Stimulated activated CD4-positive, alpha-beta T cell treated with anti-CD3 and anti-CD28 coated beads, Interleukin-15, amount 100 ng/mL, for 1 hour (primary cell): ENCODE results near the gene OTUD4.
"Not testable (repeated sequence)": the region's sequence is repeated elsewhere in the genome, so short reads cannot be mapped to it uniquely, and the experiment has no call there.

Source experiments
- DNase-seq, 2 donors: peaks; one replicate each; pipeline ENCODE4 v3.0.0-alpha.2; 2020; ENCODE audit warnings: low read depth in 1 of 2, low spot score in 1 of 2

Gene OTUD4, protein sequence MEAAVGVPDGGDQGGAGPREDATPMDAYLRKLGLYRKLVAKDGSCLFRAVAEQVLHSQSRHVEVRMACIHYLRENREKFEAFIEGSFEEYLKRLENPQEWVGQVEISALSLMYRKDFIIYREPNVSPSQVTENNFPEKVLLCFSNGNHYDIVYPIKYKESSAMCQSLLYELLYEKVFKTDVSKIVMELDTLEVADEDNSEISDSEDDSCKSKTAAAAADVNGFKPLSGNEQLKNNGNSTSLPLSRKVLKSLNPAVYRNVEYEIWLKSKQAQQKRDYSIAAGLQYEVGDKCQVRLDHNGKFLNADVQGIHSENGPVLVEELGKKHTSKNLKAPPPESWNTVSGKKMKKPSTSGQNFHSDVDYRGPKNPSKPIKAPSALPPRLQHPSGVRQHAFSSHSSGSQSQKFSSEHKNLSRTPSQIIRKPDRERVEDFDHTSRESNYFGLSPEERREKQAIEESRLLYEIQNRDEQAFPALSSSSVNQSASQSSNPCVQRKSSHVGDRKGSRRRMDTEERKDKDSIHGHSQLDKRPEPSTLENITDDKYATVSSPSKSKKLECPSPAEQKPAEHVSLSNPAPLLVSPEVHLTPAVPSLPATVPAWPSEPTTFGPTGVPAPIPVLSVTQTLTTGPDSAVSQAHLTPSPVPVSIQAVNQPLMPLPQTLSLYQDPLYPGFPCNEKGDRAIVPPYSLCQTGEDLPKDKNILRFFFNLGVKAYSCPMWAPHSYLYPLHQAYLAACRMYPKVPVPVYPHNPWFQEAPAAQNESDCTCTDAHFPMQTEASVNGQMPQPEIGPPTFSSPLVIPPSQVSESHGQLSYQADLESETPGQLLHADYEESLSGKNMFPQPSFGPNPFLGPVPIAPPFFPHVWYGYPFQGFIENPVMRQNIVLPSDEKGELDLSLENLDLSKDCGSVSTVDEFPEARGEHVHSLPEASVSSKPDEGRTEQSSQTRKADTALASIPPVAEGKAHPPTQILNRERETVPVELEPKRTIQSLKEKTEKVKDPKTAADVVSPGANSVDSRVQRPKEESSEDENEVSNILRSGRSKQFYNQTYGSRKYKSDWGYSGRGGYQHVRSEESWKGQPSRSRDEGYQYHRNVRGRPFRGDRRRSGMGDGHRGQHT

DNA sequence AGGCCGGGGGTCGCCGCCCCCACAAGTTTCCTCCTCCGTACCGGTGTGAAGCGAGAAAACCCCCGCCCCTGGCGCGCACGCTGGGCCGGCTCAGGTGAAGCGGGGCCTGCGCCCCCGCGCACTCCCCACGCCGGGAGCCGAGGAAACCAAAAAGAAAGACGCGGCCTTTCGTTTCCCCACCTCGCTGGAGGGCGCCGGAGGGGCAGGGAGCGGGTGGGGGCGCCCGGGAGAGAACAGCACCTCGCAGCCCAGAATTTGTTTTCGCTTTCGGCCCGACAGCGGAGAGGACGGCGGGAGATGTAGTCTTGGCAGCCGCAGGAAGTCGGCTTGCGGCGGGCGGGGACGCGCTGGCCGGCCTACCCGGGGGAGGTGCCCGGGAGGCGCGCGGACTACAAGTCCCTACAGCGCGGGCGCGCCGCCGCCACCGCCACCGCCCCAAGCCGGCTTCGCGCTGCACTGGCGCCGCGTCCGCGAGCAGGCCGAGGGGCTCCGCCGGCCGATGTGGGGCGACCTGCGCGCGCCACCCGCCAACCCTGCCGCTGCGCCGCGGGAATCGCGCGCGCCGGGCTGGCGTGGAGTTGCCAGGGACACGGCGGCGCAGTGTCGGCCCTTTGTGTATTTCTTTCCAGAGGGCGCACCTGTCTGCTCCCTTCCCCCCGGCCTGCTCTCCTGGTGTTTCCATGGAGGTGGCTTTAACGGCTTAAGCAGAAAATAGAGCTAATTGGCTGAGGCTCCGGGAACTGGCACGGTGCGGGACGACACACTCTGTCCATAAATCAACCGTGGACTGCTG lies at the start of gene OTUD4:
TSS of gene OTUD4 (minus strand) at position 292 of the 793 bp plus-strand sequence. CDS start 616 bp downstream, outside the sequence.
- DNase-seq = peak; percentile 89 to 91

DNA sequence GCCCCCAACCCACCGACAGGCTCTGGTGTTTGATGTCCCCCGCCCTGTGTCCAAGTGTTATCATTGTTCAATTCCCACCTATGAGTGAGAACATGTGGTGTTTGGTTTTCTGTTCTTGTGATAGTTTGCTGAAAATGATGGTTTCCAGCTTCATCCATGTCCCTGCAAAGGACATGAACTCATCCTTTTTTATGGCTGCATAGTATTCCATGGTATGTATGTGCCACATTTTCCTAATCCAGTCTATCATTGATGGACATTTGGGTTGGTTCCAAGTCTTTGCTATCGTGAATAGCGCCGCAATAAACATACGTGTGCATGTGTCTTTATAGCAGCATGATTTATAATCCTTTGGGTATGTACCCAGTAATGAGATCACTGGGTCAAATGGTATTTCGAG lies 42.8 kb upstream of the OTUD4 start:
- not testable (repeated sequence) for DNase-seq

DNA sequence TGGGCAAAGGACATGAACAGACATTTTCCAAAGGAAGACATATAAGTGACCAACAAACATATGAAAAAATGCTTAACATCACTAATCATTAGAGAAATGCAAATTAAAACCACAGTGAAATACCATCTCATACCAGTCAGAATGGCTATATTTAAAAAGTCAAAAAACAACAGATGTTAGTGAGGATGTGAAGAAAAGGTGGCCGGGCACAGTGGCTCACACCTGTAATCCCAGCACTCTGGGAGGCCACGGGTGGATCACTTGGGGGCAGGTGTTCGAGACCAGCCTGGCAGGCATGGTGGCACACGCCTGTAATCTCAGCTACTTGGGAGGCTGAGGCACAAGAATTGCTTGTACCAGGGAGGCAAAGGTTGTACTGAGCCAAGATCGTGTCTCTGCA lies 41.1 kb upstream of the OTUD4 start:
- DNase-seq = not testable (repeated sequence)

DNA sequence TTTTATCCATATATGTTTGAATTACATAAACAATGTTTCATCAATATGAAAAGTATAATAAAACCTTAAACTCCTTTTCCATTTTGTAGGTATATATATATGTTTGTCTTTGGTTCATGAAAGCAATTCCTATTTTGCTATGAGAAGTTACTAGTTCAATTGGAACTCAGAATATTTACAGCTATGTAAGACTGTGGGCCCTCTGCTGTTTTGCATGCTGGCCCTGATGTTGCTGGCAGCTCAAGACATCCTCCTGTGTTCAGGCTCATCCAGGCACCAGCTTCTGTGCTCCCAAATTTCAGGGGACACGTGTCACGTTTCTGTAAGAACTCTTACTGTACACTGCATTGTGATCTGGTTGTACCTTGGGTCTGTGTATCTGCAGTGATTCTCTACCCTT lies 38.7 kb upstream of the OTUD4 start:
- DNase-seq = no peak

DNA sequence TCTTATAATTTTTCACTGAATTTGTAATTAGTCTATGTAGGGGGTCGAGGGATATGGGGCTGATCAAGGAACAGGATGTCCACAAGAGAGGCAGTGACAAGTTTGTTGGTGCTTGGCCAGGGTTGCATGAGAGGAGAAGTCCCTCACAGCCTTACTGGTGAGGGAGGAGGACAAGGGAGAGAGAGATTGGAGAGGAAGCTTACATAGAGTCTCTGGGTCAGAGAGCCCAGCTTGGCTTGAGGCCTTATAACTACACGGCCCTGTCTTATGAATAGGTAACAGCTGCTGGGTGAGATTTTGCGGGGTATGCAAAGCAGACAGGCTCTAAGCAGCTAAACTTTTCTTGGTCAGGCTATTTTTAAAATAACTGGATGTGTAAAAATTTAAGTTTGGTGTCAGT lies 37.9 kb upstream of the OTUD4 start:
- no peak for DNase-seq

DNA sequence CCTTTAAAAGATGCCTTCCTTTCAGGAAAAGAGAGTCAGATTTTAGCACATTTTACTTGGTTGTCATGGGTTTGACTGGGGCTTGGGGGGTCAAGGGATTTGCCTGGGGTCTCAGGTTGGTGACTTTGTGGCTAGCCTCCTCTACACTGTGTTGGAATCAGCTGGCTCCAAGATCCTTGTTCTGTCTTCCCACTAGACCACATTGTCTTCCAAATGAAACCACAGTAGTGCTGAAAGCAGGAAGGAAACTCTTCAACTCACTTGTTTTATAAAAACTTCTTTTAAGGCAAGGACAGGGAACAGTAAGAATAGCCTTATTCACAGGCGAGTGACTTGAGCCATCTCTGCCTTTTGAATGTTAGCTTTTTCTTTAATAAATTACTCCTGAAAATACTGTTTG lies 37.0 kb upstream of the OTUD4 start:
- no peak for DNase-seq

DNA sequence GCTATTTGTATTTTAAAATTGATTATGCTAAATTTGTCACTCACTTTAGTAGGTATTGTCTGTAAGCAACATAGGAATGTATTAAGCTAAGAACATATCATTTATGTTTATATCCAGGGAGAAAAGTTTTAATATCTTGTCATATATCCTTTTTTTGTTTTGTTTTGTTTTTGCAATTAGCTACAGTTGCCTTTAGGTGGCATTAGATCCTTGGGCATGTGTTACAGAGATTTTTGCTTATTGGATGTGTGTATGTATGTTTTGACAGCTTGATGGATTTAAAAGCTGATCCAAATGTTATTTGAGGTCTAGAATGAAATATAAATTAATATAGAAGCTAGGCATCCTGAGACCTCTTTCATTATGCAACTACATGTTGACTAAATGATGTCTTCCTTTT lies 36.1 kb upstream of the OTUD4 start:
- DNase-seq = no peak

DNA sequence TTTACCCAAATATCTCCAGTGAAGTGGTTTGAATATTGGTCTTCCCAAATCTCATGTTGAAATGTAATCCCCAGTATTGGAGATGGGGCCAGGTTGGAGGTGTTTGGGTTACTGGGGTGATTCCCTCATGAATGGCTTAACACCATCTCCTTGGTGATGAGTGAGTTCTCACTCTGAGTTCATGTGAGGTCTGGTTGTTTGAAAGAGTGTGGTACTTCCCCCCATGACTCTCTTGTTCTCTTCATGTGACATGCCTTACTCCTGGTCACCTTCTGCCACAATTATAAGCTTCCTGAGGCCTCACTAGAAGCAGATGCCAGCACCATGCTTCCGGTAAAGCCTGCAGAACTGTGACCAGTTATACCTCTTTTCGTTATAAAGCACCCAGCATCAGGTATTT lies 32.9 kb upstream of the OTUD4 start:
- no peak for DNase-seq

DNA sequence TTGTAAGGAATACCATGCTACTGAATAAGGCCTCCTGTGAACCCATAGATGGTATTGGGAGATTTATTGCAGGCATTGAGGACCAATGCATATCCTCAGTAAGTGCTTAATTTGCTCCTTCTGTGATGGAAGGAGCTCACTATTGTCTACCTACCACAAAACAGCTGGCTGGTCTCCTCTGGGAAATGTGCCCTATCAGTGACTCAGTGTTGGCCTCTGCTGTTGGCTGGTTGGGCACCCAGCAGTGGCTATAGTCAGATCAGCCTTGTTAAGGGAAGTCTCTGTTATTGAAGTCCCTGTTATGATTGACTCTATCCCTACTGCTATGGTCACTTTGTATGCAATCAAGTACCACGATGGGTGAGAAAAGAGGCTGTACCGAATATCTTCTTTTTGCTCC lies 27.5 kb upstream of the OTUD4 start:
- no peak for DNase-seq

DNA sequence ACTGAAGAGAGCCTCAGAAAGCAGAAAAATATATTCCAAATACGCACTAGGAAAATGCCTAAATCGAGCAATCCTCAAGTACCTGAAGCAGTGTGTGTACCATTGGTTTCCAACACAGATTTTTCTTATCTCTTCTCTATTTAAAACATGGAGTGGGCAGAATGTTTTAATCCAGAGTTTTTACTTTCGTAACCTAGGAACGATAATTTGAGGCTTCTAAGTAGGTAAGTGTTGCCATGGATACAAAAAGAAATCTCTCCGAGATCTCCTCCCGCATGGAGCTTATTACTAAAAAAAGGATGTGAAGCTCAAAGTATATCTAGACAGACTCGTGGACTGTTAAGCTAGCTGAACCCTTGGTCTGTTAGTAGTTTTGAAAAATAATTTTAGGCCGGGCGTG lies 23.0 kb upstream of the OTUD4 start:
- DNase-seq = no peak

DNA sequence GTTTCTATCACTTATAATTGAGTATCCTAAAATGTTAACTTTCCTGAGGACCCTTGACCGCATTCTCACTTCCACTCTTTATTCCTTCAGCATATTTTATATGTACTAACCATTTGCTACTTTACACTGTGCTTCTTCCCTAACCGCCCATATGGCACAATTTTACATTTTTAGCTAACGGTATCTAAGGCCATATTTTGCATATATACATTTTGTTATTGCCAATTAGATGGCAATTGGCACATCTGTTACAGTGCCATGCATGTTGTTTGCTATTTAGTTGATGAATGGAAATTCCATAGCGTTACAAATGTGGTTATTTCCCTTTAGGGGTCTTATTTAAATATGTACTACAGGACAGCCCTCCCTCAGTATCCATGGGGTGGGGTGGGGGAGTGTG lies 20.0 kb upstream of the OTUD4 start:
- no peak for DNase-seq

DNA sequence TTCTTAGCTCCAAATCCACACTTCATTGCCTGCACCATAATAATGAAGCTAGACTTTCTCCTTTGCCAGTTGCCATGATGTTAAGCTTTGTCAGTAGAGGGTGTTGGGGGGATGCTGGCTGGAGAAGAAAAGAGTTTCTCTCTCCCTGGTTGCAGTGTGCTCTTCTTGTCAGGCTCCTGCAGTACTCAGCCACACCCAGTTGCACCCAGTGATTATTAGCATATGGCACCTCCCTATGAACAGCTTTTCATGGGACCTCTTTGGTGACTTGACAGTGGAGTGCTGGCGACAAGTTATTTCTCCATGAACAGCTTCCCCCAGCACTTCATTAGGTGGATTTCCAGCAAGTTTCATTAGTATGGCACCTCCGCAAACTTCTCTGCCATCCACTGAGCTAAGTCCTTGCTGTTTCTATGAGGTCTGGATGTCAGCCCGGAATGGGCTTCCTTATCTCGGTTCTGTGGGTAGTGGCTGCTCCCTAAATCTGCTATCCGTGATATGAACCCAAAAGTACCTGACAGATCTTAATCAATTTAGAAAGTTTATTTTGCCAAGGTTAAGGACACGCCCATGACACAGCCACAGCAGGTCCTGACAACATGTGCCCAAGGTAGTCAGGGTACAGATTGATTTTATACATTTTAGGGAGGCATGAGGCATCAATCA lies 18.8 kb upstream of the OTUD4 start:
- DNase-seq = no peak

DNA sequence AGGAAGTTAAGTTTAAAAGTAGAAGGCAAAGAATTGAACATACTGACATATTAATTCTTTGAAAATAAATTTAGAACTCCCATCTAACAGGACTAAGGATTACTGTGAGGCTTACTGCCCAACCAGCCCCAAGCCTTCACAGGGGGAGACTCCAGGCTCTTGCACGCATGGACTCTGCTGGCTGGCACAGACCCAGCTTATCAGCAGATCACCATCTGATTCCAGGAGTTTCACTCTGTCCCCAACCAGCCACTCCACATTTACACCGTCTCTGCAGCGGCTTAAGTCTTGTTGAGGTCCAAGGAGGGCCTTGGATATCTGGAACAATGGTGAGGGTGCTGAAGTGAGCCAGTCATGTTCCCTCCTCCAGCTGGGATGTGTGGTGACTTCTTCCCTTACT lies 16.4 kb upstream of the OTUD4 start:
- DNase-seq = no peak

DNA sequence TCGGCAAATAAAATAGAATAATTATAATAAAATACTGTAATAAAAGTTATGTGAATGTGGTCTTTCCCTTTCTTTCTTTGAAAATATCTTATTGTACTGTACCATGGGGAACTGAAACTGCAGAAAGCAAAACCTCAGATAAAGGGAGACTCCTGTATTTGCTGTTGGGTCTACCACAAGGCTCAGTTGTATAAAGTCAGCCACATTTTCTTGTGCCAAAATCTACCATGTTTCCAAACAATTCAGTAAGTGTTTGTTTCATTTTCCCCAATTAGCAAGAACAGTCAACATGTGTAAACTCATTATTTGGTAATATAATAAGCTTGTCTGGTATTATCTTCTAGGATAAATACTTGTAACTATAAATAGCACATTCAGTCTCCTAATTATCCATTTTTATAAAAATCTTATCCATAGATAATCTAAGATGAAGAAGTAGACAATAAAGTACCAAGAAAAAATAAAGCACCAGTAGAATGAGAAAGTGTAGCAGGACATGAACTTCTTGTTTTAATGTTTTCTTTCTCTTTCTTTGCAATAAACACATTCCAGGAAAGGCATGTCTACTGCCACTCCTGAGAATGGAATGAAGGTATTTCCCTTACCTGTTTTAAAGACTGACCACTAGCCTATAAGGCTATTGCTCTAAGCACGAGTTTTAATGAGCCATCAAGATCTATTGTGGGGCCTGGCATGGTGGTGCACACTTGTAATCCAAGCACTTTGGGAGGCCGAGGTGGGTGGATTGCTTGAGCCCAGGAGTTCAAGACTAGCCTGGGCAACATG lies 15.0 kb upstream of the OTUD4 start:
- DNase-seq = no peak

DNA sequence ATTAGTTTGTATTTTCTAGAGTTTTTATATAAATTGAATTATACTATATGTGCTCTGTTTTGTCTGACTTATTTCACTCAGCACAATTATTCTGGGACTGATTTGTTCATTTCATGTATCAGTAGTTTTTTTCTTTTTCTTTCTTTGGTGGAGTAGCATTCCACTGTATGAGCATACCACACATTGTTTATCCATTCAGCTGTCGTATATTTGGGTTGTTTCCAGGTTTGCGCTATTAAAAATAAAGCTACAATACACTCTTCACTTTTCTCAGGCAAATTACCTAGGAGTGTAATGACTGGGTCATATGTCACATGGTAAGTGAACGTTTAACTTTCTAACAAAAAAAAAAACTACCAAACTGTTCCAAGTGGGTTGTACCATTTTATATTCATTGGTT lies 9.6 kb upstream of the OTUD4 start:
- DNase-seq = no peak

DNA sequence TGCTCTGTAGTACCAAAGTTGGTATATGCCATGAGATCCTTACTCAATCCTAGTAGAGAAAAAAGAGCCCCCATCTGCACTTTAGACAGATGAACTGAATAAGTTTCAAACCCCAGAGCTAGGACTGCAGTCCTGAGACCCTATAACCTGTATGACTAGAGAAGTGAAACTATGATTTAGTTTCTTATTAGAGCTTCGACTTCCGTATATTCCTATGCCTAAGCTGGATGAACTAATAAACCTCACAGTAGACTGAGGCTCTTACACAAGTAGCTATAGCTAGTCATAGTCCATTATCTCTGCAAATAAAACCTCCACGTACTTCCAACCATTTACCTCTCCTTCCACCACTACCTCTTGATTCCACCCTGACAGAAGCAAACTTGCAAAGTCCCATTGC lies 6.3 kb upstream of the OTUD4 start:
- no peak for DNase-seq

DNA sequence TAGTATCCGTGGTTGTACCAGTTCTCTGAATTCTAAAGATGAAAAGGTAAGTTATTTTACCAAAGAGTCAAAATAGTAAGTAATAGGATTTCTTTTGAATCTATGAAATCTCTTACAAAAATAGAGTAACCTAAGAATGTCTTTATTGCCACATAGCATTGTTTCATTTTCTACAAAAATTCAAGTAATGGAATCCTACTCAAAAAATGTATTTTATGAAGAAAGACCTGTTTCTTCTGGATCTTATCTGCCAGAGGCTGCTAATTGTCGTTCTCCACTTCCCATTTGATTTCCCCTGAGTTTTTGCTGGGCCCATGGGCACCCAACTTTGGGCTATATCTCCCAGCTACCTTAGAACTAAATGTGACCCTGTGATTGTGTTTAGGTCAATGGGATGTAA lies 3.2 kb upstream of the OTUD4 start:
- DNase-seq = no peak

DNA sequence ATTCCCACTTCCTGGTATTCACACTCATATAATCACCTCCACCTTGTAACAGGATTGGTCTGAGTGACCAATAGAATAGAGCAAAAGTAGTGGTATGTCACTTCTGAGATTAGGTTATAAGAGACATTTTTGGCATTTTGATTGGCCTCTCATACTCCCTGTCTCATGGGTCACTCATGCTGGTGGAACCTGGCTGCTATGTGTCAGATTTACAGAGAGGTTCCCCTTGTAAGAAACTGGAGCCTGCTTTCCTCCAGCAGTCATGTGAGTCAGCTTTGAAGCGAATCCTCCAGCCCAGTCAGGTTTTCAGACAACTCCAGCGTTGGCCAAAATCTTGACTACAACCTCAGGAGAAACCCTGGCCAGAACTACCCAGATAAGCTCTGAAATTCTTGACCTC lies 2.6 kb upstream of the OTUD4 start:
- no peak for DNase-seq

DNA sequence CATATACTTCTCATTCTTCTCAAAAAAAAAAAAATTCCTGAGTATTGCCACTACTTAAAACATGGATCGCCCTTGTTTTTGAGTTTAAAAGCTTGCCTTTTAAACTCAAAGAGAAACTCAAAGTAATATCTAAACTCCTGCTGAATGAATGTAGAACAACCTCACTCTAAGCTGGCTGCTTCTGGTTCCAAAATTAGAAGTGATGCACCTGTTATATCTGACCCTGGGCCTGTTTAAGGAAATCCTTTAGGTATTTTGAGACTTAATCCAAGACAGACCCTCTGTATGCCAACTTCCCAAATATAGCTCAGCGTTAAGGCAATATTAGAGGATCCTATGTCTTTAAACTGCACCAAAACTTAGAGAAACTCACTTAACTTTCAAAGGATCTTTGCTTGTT lies 1.8 kb upstream of the OTUD4 start:
- no peak for DNase-seq

DNA sequence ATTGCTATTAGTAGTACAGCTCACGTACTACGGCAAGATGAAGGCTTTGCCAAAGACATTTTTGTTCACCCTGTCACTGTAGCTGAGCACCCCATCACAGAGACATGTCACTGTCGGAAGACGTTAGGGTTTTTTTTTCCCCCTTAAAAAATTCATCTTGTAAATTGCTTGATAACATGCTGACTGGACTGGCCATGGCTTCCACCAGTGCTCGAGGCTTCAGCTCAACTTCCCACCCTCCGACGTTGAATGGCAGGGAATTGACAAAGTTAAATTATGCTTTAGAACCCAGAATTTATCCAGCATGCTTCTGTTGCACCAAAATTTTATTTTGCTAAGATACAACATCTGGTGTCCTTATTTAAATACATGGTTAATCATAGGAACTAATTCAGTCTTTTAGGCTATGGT lies 707 bp upstream of the OTUD4 start:
- DNase-seq = no peak
